ENCODE results near the gene ARL1.

ARL1 gene

GRCh38 chr12:101372431-101372830 lies 35.1 kb downstream of the ARL1 start:
- TF ChIP-seq TEAD4 (IDR thresholded peaks at IDR 0.05) = no peak

GRCh38 chr12:101368016-101368415 lies 39.6 kb downstream of the ARL1 start:
- no peak for TF ChIP-seq MAX (IDR thresholded peaks at IDR 0.05)
- no peak for TF ChIP-seq TAF1 (IDR thresholded peaks at IDR 0.05; ENCODE audit: low read depth)
- TF ChIP-seq ZBTB7A (IDR thresholded peaks at IDR 0.05; ENCODE audit: low read depth) = no peak
- TF ChIP-seq NFIC (IDR thresholded peaks at IDR 0.05) = no peak
- TF ChIP-seq TCF12 (IDR thresholded peaks at IDR 0.05; ENCODE audit: low read depth) = no peak
- no peak for TF ChIP-seq REST (IDR thresholded peaks at IDR 0.05; ENCODE audit: low read depth)
- no peak for TF ChIP-seq YY1 (IDR thresholded peaks at IDR 0.05; ENCODE audit: low read depth)

- TF ChIP-seq TAF1 (IDR thresholded peaks at IDR 0.05; ENCODE audit: low read depth) (no peak), YY1 (IDR thresholded peaks at IDR 0.05; ENCODE audit: low read depth) (no peak), CEBPB (IDR thresholded peaks at IDR 0.05) (no peak), RAD21 (IDR thresholded peaks at IDR 0.05; ENCODE audit: low read depth) (no peak), NFIC (IDR thresholded peaks at IDR 0.05) (no peak), ZBTB7A (IDR thresholded peaks at IDR 0.05; ENCODE audit: low read depth) (no peak), TEAD4 (IDR thresholded peaks at IDR 0.05) (no peak), USF1 (IDR thresholded peaks at IDR 0.05) (no peak), EP300 (IDR thresholded peaks at IDR 0.05; ENCODE audit: borderline replicate concordance) (no peak), REST (IDR thresholded peaks at IDR 0.05; ENCODE audit: low read depth) (no peak), EGR1 (IDR thresholded peaks at IDR 0.05) (no peak)
Observed at GRCh38 chr12:101361455-101361854, 46.1 kb downstream of the ARL1 start.

- TF ChIP-seq MAX (IDR thresholded peaks at IDR 0.05) (no peak), TAF1 (IDR thresholded peaks at IDR 0.05; ENCODE audit: low read depth) (no peak), ZBTB7A (IDR thresholded peaks at IDR 0.05; ENCODE audit: low read depth) (no peak), USF1 (IDR thresholded peaks at IDR 0.05) (no peak), RAD21 (IDR thresholded peaks at IDR 0.05; ENCODE audit: low read depth) (no peak), EP300 (IDR thresholded peaks at IDR 0.05; ENCODE audit: borderline replicate concordance) (no peak), CREB1 (IDR thresholded peaks at IDR 0.05; ENCODE audit: low read depth) (no peak), REST (IDR thresholded peaks at IDR 0.05; ENCODE audit: low read depth) (no peak), EGR1 (IDR thresholded peaks at IDR 0.05) (no peak)
Observed at GRCh38 chr12:101356794-101357193, 50.8 kb downstream of the ARL1 start.

GRCh38 chr12:101351682-101352081 lies 55.9 kb downstream of the ARL1 start:
- TF ChIP-seq YY1 (IDR thresholded peaks at IDR 0.05; ENCODE audit: low read depth) (no peak), FOXM1 (IDR thresholded peaks at IDR 0.05; ENCODE audit: borderline replicate concordance, low read depth) (no peak), USF1 (IDR thresholded peaks at IDR 0.05) (no peak), TCF12 (IDR thresholded peaks at IDR 0.05; ENCODE audit: low read depth) (no peak), REST (IDR thresholded peaks at IDR 0.05; ENCODE audit: low read depth) (no peak), TAF1 (IDR thresholded peaks at IDR 0.05; ENCODE audit: low read depth) (no peak)

Measured in Ishikawa (cell line).